Endometrial microvascular endothelial cells (primary cell): Measurements from ENCODE around the gene WDR7. TPM values are rescaled to one million over a fixed set of nuclear protein-coding genes. Genes with fewer than 3 reads are reported as not detected.

Source experiments
- in situ Hi-C: cut with HindIII; loops from 2 replicates; pipeline ENCODE4 v1.10.0; 2017; ENCODE audit warnings: low sequenced_read_pairs, low pct_unique_long_range_greater_than_20kb; ENCODE audit errors: inconsistent ontology term
- total RNA-seq: library from RNA; depleted of rRNA; stranded (reverse); fragments of >200 nt; gene quantifications from one replicate; pipeline ENCODE4 v1.2.3, GENCODE V29; 2015; ENCODE audit errors: inconsistent ontology term

Gene WDR7
- total RNA-seq, 1 donor from 2014 or later: 11.9 TPM

DNA sequence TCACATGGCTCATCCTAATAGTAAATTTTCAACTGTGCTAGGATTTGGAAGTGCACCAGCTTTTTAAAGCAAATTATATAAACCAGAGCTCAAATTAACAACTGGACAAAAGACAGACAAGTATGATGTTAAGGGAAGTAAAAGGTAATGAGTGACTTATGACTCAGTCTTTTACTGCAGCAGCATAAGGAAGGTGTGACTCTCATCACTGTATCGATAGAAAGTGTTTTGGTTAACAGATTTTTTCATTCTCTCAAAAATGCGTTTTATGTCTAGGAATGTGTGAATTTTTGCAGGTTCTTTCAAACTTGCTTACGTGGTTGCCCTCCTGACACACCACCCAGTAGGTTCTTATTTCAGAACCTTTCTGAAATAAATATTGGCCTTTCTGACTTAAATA is 251.5 kb downstream of the WDR7 start:
- in situ Hi-C loops: no loop called here

DNA sequence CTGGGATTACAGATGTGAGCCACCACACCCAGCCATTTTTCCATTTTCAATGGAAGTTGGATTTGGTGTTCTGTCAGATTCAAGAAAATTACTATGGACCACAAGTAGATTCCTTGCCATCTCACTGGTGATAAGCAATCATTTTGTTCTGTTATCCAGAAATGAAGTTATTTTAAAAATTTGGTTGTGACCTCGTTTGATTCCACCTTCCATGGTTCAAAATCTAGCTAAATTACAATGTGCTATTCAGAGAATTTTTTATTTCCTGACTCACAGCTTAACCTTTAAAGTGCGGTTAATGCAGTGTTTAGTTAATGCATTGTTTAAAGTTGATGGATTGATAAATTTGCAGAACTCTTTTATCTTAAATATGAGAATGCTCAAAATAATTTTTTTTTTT is 252.5 kb downstream of the WDR7 start:
- in situ Hi-C loops: no loop called here

DNA sequence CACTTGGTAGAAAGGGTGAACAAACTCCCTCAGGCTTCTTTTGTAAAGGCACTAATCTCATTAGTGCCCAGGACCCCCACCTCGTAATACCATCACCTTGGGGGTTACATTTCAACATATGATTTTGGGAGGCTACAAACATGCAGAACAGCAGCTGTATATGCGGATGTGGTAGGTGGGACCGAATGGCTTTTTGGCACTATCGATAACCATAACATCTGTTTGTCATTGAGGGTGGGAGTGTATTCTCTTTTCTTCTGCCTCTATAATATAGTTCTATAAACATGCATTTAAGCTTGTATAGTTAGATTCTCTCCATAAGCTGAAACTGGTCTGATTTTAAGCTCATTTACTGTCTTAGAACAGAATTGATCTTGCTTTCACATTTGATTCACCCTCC is 256.6 kb downstream of the WDR7 start:
- in situ Hi-C loops: no loop called here

DNA sequence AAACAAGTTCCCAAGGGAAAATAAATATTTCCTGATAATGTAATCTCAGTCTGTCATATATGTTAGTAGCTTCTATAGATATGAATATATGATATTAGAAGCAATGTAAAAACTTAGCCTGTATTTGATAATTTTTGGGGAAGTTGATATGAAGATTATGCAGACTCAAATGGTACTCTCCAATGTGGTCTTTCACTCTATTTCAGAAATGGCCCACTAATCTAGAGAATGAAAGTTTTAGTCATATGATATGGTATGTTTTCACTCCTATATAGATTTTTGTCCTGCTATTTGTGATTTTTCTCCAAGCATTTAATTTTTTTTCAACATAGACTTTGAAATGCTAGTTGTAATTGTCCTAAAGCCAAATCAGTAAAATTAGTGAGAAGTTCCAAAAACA is 259.1 kb downstream of the WDR7 start:
- in situ Hi-C loops: no loop called here

DNA sequence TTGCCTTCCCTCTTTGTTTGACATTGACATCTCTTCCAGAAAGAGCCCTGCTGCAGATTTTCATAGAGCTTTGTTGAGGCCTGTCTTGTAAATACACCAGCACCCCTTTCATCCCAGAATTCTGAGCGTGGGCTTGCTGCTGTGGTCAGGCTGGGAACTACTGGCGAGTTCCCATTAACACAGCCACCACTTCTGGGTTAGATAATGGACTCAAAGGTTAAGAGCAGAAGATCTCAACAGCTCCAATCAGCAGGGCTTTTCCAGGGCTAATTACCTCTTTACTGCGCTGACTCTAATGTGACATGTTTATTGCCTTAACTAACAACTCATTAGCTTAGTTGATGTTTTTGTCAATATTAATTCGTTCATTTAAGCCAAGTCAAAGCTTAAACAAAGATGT is 259.8 kb downstream of the WDR7 start:
- in situ Hi-C loops: no loop called here

DNA sequence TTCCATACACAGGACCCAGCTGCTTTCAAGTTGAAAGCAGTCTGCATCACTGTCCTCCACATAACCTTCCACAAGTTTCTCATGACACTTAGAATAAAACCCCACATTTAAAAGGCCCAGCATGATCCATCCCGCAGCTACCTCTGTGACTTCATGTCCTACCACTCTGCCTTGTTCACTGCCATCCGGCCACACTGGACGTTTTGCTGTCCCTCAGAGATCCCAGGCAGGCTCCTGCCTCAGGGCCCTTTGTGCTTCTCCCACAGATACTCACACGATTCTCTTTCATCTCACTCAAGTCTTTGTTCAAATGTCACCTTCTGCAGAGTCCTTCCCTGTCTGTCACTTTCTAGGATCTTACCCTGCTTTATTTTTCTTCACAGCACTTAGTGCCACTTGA is 262.8 kb downstream of the WDR7 start:
- in situ Hi-C loops: no loop called here

DNA sequence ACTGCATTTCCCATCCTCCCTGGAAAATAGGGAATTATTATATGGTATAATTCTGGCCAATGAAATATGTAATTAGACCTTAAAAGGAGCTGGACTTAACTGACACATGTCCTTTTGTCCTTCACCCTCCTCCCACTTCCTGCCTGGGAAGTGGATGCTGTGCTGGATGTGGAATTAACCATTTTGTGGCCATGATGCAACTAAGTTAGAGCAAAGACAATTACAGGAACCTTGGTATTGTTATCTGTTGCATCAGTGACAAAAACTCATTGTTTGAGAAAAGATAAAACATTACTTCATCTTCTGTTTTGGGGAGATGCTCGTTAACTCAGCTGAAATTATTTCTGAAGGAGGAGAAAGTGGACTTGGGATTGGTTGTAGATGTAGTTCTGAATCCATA is 268.0 kb downstream of the WDR7 start:
- in situ Hi-C loops: no loop called here

DNA sequence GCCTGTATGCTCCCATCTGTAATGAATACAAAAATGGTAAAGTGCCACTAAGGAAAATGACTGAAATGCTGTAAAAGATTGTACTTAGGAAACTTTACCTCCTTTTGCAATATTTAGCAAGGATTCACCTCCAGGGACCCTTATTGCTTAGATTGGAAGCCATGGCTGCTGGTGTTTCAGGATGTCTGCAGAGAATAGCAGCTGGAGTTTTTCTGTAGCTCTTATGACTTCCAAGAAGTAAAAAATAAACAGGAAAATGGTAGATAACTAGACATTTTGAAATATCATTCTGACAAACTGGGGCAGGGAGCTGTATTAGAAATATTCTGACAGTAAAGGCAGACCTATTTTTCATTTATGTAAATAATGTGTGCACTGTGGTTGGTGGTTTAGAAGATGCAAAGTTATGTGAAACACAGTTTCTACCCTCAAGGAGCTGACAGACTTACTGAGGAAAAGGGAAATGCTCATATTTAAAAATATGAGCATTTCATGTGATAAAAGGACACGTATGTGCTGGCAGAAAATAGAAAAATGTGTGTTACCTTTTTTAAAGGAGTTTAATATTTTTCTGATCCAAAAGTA is 270.8 kb downstream of the WDR7 start:
- in situ Hi-C loops: no loop called here

DNA sequence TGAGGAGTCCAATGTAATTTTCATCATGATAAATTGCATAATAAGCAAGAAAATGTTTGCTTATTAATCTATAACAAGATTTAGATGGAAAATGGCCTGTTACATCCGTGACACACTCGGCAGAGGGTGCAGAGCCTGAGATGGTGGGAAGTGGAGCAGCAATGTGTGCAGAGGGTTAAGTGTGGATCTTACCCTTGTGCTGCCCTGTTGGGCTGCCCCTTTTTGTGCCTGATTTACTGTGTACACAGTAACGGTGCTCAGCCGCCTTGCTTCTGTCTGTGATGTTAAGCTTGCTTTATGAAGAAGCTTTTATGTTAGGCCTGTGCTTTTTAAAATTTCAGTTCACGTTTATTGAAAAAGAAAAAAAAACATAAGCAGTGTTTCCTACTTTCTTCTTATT is 275.6 kb downstream of the WDR7 start:
- in situ Hi-C loops: no loop called here

DNA sequence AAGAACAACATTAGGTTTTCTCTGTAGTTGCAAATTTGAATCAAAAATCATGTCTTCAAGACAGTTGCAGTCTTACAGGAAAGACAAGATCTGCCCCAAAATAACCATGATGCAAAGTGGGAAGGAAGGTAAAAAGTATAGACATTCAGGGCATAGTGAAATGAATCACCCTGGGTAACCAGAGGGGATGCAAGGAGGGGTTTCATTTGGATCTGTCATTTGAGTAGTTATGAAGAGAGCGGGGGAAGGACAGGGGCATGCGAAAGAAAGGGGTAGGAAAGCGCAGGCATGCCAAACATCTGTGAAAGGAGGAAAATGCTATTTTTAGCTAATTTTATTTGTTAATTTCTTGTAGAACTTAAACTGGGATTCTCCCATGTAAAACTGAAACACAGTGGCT is 276.6 kb downstream of the WDR7 start:
- in situ Hi-C loops: no loop called here

DNA sequence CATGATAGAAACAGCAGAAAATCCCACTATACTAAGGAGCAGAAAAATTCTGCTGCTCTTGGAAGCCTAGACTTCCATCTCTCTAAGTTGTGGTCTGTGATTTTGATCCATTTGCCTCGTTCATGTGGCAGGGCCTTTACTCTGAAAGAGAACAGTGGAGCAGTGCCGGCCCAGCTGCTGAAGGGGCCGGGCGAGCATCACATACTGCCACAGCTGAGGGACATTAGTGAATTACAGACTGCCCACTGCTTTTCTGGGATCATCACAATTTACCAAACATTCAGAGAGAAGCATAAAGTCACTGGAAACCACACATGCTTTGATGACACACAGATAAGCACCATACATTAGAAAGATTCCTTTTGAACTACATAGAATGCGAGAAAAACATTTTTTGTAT is 278.7 kb downstream of the WDR7 start:
- in situ Hi-C loops: no loop called here

DNA sequence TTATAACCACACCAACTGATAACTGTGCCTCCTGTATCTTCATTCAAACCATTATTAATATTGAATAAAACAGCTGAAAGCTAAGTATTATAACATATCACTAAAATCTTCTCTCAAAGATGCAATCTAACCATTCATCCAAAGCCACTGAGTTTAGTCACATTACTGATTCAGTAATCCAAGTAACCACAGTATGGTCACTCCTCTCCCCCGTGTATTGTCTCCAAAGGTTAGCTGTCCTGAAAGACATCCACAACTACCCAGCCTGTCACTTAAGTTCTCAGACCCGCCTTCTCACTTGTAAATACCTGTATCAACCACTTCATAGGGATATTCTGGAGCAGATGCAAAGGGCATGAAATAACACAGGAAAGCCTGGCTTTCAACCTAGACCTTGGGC is 282.3 kb downstream of the WDR7 start:
- in situ Hi-C loops: no loop called here

DNA sequence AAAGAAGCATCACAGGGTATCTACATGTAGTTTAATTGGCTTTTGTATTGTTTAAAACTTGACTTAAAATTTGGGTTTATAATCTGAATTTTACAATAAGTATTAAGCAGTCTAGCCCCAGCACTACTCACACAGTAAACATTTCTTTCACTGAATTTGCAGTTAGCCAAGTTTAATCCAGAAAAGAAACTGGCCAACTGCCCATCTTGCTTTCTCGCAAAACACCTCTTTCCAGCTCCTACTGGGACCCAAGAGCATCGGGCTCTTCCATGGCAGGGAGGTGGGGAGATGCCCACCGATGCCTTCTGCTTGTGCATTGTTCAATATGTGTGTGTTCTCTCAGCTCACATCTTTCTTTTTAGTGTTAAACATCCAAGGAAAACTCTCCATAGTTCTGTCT is 283.0 kb downstream of the WDR7 start:
- in situ Hi-C loops: no loop called here

DNA sequence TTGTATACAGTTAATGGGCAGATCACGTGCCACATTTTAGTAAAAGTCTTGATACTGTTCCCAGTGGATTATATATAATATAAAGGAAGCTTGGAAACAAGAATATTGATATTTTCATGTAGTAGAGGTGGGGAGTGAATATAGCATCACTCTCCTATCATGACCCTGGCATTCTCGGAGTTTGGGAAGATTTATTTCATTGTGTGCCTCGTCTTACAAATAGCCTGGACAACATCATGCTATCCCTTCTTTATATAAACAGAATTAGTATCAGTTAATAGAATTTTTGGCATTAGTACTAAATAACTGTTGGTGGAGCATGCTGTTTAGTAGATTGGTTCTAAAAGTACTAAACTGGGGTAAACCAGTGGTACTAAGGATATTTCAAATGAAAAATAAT is 283.7 kb downstream of the WDR7 start:
- in situ Hi-C loops: no loop called here

DNA sequence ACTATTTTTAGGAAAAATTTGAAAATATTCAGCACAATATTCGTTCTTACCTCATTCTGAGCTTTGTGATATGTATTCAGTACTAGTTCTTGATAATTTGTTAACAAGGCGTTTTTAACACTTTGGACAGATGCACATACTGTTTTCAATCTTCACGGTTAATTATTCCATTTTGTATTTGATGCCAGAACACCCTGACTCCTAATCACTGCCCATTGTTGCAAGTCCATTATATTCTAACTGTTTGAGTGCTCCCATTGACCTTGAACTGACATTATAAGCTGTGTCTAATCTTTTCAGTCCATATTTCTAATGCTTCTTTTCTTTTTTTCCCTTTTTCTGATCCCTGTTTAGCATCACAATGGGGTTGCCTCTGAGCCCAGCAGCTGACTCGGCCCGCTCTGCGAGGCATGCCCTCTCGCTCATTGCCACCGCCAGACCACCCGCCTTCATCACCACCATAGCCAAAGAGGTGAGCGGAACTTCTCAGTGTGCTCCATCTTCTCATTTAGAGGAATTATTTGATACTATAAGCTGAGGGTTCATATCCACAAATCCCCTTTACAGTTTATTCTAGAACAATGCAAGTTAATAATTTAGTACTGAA is 284.4 kb downstream of the WDR7 start:
- in situ Hi-C loops: no loop called here

DNA sequence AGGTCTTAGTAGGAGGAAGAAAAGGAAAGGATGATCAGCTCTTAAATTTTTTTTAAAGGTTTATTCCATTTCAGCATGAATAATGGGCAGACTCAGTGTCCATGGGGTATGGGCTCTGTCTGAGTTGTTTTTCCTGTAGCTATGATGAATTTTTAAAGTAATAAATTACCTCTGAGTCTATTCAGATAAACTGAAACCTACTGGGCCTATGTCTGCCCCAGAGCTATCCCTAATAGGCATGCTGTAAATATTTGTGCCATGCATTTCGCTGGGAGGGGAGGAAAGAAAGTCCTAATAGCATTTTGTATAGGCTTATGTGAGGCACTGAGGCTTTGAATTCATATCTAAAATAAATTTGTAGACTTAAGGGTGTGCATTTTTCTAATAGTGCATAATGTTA is 285.3 kb downstream of the WDR7 start:
- in situ Hi-C loops: no loop called here

DNA sequence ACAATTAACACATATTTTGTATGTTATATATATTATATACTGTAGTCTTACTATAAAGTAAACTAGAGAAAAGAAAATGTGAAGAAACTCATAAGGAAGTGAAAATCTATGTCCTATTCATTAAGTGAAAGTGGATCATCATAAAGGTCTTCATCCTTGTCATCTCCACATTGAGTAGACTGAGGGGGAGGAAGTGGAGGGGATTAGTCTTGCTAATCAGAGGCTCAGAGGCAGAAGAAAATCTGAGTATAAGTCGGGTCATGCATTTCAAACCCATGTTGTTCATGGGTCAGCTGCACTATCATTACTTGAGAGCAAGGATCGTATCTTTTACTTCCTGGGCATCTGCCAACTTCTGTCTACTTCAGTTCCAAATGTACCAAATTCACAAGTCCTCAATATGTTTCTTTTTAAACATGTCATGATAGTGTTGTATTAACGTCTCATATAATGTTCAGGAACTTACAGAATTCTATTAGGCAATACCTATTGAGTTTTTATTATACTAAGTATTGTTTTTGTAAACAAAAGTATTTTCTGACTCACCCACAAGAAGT is 286.8 kb downstream of the WDR7 start:
- in situ Hi-C loops: no loop called here

DNA sequence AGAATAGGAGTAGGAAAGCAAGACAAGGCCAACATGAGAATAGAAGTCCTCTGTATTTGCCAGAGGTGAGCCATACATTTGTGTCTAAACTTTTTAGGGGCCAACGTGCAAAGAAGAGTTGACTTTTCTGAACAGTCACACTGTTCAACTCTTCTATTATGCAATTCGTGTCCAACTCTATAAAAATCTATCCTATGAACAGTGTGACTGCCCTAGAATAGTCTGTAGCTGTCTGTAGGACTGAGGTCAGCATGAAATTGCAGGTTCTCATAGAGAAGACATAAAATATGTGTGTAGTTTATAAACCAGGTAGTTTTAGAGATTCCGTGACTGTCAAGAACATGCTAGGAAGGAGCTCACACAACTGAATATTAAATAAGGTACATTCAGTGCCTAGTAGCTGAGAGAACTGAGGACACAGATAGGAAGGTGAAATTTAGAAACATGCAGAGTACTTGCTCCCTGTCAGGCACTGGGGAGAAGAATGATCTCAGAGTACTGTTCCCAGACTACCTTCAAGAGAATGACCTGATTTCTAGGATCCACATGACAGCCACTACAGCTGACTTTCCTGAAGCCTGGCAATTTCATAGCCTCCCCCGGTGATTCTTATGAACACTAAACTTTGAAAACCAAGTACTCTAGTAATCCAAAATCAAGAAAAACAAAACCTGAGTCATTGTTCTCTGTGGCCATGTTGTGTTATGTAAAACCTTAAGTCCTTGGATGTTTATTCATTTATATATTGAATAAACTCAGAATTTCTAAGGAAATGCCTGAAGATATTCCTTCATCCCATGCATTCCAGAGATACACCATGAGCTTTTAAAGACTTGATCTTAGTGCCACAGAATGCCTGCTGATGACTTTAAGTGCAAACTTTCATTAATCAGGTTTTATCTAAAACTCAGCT is 294.3 kb downstream of the WDR7 start:
- in situ Hi-C loops: no loop called here

DNA sequence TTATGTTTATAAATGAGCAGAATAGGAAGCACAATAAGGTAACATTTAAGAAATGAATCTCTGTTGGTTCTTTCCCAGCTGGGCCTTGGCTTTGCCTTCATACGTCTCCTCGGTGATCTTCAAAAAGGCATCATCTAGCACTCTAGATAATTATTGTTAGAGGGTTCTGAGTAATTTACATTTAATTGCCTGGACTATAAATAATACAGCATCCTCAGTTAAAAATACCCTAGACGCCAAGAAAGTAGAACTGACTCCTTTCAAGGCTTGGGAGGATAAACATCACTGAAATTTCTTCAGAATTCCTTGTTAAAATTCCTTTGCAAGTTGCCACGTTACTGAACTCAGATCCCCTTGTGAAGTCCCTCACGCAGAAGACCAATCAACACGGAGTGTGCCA is 296.1 kb downstream of the WDR7 start:
- in situ Hi-C loops: no loop called here

DNA sequence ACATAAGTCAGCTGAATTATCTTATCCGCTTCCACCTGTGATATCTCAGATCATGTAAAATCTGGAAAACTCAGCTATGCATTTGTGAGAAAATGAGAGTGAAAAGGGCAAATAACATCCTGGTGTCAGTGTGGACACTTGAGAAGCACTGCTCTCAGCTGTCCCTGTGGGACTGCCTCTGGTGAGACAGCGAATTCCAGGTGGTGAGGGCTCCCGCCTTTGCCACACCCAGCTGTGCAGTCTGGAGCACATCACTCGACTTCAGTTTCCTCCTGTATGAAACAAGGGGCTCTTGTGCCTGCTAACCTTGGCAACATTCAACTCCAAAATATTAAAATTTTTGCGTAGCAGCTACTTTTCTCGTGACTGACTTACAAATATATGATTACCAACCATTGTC is 300.9 kb downstream of the WDR7 start:
- in situ Hi-C loops: no loop called here
